ENCODE data around the gene UBL4A.
A peak's percentile ranks its signal among the peaks of the same experiment; 100 is the strongest.

UBL4A gene

DNA sequence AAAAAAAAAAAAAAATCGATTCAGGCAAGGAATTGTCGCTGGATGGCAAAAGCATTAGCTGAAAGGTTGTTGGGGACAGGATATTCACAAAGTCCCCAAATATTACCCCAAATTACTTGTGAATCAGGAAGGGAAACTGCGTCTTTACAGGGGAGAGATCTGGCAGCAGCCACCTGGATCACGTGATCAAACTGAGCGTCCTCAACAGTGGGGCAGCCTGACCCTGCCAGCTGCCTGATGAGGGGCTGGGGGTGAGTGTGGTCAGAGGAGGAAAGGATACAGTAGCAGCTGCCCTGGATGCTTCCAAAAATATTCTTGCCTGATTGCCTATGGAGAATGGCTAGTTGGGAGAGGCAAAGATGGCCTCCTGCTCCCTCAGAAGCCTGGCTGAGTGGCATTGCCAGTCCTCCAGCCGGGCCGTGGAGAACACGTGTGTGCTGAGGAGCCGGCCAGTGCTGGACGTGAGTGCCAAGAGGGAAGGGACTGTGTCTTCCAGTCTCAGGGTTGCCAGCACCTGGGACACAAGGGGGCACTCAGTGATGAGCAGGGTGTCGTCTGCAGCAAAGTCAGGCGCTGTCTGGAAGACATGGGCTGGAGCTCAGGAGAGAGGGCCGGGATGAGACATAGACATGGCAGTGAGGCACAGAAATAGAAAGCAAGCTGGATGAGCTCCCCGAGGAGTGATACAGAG lies 4.4 kb downstream of the UBL4A start:
- DNase-seq = no peak

DNA sequence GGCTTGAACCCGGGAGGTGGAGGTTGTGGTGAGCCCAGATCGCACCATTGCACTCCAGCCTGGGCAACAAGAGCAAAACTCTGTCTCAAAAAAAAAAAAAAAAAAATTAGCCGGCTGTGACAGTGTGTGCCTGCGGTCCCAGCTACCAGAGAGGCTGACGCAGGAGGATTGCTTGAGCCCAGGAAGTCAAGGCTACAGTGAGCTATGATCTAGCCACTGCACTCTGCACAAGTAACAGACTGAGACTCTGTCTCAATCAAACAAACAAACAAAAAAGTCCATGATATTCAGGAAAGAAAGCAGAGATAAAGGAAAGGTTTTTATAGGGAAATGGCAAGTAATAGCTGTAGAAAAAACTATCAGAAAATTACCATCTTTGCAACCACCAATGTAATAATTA lies 5.2 kb downstream of the UBL4A start:
- DNase-seq = no peak

DNA sequence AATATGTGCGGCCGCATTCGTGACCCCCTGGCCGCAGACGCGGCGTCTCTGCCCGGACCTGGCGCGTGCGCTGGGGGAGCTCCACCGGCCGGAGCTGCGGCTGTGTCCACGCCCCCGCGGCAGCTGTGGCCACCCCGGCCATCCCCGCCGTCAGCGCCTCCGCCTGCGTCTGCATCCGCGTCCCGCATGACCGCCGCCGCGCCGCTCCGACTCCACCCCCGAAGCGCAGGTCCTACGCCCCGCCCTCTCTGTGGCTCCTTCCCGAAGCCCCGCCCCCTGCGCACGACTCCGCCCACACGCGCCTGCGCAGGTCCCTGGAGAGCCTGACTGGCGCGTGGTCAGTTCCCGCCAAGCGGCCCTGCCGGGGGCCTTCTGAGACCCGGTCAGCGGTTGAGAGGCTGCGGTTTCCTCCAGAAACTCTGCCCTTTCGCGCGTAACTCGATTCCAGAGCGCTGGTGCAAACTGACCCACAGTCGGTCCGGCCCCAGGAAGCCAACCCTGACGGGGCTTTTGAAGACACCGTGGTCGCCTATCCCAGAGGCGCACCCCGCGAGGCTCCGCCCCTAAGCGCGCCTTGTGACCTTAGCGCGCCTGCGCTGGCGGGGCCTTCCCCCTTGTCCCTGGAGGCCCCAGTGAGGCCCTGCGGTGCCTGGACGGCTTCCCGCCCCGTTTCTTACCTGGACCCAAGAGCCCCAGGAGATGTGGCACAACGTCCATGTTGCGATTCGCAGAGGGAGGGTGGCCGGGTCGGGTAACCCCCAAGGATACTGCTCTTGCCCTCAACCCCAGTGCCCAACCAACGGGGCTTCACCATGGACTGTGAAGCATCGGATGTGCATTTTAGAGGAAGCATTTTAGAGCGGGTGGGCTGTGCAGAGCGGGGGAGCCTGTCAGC lies 7.4 kb downstream of the UBL4A start, which contains the start of gene LAGE3:
LAGE3 (minus strand) TSS at position 554 of the 895 bp plus-strand sequence; CDS start at position 188, 366 bp downstream.
- peak; percentile 92 for DNase-seq

DNA sequence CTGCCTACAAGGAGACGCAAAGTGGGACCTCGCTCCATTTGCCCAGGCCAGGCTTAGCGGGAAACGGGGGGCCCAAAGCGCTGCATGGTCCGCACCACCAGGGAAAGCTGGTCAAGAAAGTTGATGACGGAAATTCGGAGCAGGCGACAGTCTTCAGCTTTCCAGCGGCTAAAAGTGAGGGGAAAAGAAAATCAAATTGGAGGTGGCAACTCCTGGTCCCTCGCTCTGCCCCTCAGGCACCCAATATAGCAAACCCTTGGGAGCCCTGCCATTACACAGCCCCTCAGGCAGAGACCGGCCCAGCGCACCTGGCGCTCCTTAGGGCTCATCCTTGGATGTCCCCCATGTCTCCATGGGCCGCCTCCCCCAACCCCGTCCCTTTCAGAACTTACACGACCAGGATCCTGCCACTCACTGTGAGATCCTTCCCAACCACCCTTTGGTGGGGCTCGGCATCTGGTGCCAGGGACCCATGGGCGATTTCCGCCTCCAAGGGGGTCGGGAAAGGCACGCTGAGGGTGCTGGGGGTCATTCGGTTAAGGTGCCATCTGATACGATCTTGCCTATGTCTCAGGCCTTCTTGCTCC lies 8.4 kb downstream of the UBL4A start:
- DNase-seq = no peak

DNA sequence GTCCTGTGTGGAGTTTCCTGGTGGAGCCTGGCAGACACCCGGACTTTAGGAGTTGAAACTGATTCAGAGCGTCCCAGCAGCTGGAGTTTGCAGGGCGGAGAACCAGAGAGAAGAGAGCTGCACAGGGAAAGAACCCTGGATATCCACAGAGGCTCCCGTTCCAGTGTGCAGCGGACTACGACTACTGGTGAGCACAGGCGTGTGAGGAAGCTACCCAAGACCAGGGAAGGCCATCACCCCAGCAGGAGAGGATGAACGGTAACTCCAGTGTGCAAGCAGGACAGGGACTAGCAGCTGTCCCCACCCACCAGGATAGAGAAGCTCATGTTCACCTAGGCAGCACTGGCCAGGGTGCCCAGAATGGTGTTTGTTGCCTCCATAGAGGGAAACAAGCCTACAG lies 9.6 kb downstream of the UBL4A start:
- no peak for DNase-seq

- DNase-seq = no peak
Observed at GRCh38 chrX:154473683-154474082, 12.7 kb downstream of the UBL4A start.

GRCh38 chrX:154472685-154473632 lies 13.5 kb downstream of the UBL4A start:
- DNase-seq = peak; percentile 75

GRCh38 chrX:154471839-154472684 lies 14.4 kb downstream of the UBL4A start:
- DNase-seq = no peak

- DNase-seq = no peak
Observed at GRCh38 chrX:154470914-154471568, 15.4 kb downstream of the UBL4A start.

DNA sequence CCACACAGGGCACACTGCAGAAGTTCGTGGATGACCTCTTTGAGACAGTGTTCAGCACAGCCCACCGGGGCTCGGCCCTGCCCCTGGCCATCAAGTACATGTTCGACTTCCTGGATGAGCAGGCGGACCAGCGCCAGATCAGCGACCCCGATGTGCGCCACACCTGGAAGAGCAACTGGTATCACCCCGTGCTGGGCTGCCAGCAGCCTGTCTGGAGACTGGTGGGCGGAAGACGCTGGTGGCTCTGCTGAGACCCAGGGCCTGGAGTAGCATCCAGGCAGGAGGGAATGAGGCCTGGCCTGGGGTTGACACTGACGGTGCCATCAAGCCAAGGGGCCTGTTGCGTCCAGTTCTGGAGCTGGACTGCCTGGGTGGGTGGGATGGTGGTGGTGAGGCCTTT lies 16.0 kb downstream of the UBL4A start:
- DNase-seq = no peak

DNA sequence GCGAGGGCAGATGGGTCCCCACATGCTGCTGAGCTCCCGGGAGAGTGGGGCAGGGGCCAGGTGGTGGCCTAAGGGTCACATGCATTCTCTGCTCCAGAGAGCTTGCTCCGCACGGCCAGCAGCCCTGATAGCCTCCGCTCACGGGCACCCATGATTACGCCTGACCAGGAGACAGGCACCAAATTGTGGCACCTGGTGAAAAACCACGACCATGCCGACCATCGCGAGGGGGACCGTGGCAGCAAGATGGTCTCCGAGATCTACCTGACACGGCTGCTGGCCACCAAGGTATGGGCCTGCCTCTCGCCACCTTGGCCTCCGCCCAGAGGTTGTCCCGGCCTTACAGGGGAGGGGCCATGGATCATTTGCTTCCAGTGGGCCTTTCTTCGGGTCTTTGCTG lies 16.5 kb downstream of the UBL4A start:
- no peak for DNase-seq

DNA sequence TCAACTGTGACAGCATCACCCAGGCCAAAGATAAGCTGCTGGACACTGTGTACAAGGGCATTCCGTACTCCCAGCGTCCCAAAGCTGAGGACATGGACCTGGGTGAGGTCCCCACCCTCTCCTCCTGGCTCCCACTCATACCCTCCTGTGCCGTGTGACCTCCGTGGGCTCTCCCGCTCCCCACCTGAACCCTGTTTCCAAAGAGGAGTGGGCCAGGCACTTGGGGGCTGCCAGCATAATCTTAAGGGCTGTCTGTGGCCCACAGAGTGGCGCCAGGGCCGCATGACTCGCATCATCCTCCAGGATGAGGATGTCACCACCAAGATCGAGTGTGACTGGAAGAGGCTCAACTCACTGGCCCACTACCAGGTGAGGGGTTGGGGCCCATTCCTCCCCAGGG lies 17.3 kb downstream of the UBL4A start:
- no peak for DNase-seq

GRCh38 chrX:154468217-154468616 lies 18.2 kb downstream of the UBL4A start:
- no peak for DNase-seq

GRCh38 chrX:154467556-154467955 lies 18.9 kb downstream of the UBL4A start:
- no peak for DNase-seq

DNA sequence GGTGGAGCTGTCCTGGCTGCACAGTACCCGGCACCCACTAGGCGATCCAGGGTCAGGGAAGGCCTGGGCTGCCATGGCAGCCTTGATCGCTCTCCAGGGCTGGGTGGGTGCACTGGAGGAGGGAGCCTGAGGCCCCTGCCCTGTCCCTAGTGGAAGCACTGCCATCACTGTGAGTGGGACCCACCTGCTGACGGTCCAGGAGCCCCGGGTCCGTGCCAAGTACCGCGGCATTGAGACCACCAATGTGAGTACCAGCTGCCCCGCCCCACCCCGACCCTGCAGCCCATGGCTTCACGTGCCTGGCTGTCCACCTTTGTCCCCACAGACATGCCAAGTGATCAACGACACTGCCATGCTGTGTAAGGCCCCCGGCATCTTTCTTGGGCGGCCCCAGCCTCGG lies 19.5 kb downstream of the UBL4A start:
- no peak for DNase-seq

GRCh38 chrX:154466036-154466435 lies 20.4 kb downstream of the UBL4A start:
- no peak for DNase-seq

- no peak for DNase-seq
Observed at GRCh38 chrX:154465601-154466000, 20.8 kb downstream of the UBL4A start.

DNA sequence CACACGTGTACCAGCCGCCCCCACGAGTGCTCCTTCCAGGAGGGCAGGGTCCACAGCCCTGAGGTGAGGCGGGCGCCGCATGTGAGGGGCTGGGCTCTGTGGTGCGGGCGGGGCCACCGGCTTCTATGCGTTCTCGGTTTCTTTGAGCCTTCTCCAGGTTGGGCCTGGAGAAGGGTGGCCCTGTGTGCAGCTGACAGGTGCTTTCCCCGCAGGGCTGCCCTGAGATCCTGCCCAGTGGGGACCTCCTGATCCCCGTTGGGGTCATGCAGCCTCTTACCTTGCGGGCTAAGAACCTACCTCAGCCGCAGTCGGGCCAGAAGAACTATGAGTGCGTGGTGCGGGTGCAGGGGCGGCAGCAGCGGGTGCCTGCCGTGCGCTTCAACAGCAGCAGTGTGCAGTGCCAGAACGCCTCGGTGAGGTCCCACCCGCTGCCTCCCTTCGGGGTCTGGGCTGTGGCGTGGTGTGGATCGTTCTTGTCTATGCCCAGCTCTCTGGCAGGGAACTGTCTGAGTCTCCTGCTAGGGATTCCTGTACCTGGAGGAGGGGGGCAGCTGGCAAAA lies 21.5 kb downstream of the UBL4A start:
- no peak for DNase-seq

GRCh38 chrX:154463611-154464220 lies 22.7 kb downstream of the UBL4A start:
- DNase-seq = no peak

GRCh38 chrX:154462396-154462795 lies 24.0 kb downstream of the UBL4A start:
- DNase-seq = no peak
